Stimulated activated CD4-positive, alpha-beta T cell treated with anti-CD3 and anti-CD28 coated beads, Interleukin-1b, Interleukin-23, amount 100 ng/mL, for 24 hours (primary cell): ENCODE data around the gene GDF9.

Experiments used
- DNase-seq, 4 experiments: peaks; one replicate each; pipeline ENCODE4 v3.0.0-alpha.2; 2020; ENCODE audit warnings: low read depth in 4 of 4, low spot score in 1 of 4

Gene GDF9

GRCh38 chr5:132822650-132823480 is 43.4 kb downstream of the GDF9 start:
- DNase-seq = no peak

GRCh38 chr5:132821791-132822190 is 44.5 kb downstream of the GDF9 start:
- DNase-seq = no peak

DNA sequence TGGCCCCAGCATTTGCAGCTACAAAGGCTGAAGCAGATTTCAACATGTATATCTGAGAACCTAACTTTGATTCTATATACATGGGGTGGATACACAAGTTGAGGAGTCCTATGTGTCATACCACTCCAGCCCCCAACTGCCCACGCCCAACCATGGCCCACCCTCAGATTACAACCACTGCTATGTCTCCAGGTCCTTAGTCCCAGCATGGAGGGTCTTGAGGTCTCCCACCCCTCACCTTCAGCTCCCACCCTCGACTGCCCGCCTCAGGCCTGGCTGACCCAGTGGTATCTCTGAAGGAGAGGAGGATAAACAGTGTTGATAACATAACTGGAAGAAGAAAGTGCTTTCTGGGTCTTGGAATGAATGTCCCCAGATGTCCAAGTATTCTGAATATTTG is 44.9 kb downstream of the GDF9 start:
- DNase-seq = no peak

DNA sequence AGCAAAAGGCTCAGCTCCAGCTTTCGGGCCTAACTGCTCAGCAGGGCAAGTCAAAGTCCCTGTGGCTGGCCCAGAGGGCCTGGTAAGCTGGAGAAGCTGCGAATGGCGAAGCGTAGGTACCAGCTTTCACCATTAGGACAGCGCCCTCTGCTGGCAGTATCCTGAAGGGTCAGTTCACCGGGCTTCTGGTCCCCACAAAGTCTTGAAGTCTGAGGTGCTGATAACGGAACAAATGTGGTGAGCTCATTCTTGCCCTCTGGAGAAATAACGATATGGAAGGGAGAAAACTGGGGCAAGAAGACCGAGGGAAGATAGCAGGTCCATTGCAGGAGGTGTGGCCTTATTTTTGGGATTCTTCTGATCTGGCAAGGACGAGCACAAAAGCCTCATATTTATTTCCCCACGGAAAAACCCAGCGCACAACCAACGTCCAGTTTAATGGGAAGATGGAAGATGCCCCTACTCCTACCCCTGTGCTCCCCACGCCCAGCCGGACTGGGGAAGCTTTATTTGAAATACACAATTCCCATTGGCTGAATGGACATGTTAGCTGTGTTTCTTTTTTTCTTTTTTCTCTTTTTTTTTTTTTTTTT is 46.0 kb downstream of the GDF9 start:
- peak; percentile 83 to 91 (median 87) for DNase-seq

DNA sequence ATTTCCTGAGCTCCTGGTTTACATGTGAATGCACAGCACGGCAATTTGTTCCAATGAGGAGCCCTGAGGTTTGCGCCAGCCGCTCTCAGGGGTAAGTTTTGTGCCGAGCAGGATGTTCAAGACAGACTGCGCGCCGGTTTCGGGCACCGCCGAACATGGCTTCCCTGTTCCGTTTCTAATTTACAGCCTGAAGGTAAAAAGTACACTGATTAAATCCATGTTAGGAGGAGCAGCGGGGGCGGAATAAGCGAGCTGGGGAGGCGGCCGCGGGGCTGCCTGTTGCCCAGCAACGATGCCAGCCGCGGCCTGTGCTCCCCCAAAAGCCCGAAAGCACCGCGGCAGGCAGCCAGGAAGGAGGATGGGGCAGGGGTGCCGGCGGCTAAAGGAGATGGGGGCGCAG is 46.8 kb downstream of the GDF9 start:
- no peak for DNase-seq

DNA sequence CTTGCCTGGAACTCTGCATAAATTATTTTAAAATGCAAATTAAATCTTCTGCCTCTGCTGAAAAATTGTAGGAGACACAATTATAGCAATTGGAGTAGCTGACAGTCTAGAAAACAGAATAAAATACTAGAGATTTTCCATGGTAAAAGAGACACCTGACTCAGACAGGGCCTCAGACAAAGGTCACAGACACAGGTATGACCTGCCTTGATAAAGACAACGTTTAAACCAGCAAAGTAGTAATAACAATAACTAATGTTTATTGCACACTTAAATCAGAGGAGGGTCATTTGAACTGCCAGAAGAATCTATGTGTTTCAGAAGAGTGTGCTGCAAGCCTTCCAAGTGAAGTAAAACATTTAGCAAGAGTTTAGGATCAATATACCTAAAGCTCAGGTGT is 49.3 kb downstream of the GDF9 start:
- no peak for DNase-seq

GRCh38 chr5:132816554-132816953 is 49.7 kb downstream of the GDF9 start:
- DNase-seq = no peak

GRCh38 chr5:132816083-132816482 is 50.2 kb downstream of the GDF9 start:
- DNase-seq = no peak

- DNase-seq = no peak
These were observed 50.8 kb downstream of the GDF9 start for GRCh38 chr5:132815454-132815853.

DNA sequence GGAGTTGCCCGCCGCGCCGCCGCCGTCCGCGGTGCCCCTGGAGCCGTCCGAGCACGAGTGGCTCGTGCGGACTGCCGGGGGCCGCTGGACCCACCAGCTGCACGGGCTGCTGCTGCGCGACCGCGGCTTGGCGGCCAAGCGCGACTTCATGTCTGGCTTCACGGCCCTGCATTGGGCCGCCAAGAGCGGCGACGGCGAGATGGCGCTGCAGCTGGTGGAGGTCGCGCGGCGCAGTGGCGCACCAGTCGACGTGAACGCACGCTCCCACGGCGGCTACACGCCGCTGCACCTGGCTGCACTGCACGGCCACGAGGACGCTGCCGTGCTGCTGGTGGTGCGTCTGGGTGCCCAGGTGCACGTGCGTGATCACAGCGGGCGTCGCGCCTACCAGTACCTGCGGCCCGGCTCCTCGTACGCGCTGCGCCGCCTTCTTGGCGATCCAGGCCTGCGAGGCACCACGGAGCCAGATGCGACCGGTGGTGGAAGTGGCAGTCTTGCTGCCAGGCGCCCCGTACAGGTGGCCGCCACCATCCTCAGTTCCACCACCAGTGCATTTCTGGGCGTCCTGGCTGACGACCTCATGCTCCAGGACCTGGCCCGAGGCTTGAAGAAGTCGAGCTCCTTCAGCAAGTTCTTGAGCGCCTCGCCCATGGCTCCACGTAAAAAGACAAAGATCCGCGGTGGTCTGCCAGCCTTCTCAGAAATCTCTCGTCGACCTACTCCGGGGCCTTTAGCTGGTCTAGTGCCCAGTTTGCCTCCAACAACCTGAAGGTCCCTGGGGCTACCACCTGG is 51.6 kb downstream of the GDF9 start:
- DNase-seq = no peak

DNA sequence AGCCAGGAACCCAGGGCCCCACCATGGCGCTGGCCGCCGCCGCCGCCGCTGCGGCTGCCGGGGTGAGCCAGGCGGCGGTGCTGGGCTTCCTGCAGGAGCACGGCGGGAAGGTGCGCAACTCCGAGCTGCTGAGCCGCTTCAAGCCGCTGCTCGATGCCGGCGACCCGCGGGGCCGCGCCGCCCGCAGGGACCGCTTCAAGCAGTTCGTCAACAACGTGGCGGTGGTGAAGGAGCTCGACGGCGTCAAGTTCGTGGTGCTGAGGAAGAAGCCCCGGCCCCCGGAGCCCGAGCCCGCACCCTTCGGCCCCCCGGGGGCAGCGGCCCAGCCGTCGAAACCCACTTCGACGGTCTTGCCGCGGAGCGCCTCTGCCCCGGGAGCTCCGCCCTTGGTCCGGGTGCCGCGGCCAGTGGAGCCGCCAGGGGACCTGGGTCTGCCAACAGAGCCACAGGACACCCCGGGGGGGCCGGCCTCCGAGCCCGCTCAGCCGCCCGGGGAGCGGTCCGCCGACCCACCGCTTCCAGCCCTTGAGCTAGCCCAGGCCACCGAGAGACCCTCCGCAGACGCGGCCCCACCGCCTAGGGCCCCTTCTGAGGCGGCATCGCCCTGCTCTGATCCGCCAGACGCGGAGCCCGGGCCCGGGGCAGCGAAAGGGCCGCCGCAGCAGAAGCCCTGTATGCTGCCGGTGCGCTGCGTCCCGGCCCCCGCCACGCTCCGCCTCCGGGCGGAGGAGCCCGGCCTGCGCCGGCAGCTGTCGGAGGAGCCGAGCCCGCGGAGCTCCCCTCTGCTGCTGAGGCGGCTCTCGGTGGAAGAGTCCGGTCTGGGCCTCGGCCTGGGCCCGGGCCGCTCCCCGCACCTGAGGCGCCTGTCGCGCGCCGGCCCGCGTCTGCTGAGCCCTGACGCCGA is 52.4 kb downstream of the GDF9 start:
- no peak for DNase-seq

DNA sequence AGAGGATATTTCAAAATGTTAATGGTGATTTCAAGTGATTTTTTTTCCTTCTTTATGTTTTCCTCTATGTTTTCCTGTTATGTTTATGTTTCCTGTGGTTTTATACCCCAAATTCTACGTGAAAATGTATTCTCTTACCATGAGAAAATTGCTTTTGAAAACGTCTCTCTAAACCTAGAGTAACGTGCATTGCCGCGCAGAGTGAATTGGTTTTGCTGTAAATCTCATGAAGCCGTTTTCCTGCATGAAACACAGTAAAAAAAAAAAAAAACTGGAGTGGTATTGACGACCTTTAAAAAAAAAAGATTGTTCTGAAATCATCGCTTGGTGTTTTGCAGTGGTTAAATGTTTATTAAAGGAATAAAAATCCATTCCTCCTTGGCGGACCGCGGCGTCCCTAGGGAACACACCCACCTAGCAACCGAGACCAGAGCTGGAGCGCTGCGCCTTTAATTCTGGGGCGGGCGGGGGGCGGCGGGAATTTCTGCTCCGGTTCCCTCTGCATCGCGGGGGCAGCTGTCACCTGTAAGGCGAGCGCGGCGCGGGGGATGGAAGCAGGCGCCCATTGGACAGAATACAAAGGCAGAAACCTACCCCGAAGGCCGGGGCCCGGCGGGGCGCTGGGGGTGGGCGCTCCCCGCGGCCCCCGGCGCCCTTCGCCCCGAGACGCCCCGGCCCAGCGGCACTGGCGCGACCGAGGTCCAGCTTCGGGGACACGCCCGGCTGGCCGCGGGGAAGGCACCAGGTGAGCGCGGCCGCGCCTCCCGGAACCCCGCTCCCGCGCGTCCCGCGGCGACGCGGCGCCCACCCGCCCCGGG is 53.3 kb downstream of the GDF9 start, which contains the start of gene SOWAHA:
SOWAHA (plus strand) TSS at position 522 of the 818 bp plus-strand sequence. CDS start 320 bp downstream, outside the sequence.
- DNase-seq = no peak

GRCh38 chr5:132812123-132812765 is 54.0 kb downstream of the GDF9 start:
- no peak for DNase-seq
